GM19099 (cell line): ENCODE results near the gene SARDH.

ENCODE experiments used
- POLR2A ChIP-seq: IDR thresholded peaks from 3 replicates; pipeline ENCODE4 v1.6.1; 2011; ENCODE audit warnings: low read depth; ENCODE audit not compliant: insufficient read length; ENCODE audit errors: extremely low read depth

Gene SARDH

DNA sequence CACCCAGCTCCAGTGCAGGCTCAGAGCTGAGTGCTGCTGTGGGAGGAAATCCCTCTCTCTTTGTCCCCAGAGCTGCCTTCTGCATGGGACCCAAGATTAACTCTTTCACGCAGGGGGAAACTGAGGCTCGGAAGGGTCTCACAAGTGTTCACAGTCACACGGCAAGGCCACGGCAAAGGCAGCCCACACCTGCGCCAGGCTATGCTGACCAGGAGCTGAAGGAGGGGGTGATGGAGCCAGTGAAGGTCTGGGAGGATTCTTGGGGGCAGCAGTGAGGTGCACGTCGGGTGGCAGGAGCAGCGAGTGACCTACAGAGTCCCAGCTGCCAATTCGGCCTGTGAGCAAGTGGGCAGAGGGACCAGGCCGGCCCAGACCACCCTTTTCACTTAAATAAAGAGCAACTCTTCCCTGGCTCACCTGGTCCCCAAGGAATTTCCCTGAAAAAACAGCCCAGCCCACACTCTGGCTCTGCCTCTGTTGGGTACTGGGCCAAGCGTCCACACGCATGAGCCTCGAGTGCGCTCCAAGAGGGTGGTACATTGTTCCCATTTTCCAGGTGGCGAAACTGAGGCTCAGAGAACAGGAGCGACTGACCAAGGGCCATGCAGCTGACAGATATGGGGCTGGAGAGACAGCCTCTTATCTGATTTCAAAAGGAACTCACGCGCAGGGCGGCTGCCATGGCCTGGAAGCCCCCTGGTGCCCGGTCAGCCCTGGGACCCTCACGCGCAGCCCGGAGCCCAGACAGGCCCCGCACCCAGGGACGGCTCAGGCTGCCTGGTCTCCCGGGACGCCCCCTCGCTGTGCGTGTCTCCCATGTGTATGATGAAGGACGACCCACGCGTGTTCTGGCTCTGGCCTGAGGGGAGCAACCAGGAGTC, 28.2 kb downstream of the SARDH start:
- no peak for TF ChIP-seq POLR2A

DNA sequence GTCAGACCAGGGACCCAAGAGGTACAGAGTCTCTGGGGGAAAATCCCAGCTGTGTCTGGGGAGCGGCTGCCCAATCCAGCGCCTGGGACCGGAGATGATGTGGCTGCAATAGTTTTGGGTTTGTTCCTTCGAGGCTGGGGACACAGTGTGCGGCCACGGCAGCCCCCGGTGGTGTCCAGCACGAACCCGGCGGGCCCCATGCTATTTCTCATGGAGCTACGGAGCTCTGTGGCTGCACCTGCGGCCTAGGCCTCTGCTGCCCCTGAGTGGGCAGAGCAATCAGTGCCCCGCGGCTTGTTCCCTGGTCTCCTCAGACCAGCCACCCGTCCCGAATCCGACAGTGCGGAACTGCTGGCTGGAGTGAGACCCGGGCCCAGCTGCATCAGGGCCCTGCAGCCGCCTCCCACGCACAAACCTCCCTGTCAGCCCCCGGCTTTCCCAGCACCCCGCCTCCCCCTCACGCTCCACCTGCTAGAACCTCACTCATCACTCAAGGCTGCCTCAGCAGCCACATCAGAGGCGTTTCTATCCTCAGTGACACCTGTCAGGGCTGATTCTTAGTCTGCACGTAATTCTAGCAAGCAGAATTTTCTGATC, 29.0 kb downstream of the SARDH start:
- no peak for TF ChIP-seq POLR2A

- no peak for TF ChIP-seq POLR2A
These were observed 29.7 kb downstream of the SARDH start for GRCh38 chr9:133708246-133709014.

- TF ChIP-seq POLR2A: no peak
These were observed 30.3 kb downstream of the SARDH start for GRCh38 chr9:133707763-133708245.

- no peak for TF ChIP-seq POLR2A
These were observed 30.9 kb downstream of the SARDH start for GRCh38 chr9:133707065-133707762.

- TF ChIP-seq POLR2A: no peak
These were observed 31.7 kb downstream of the SARDH start for GRCh38 chr9:133706307-133707050.

GRCh38 chr9:133705576-133705975, 32.6 kb downstream of the SARDH start:
- no peak for TF ChIP-seq POLR2A

- TF ChIP-seq POLR2A: no peak
These were observed 33.4 kb downstream of the SARDH start for GRCh38 chr9:133704711-133705181.

GRCh38 chr9:133703591-133704399, 34.4 kb downstream of the SARDH start:
- TF ChIP-seq POLR2A: no peak

DNA sequence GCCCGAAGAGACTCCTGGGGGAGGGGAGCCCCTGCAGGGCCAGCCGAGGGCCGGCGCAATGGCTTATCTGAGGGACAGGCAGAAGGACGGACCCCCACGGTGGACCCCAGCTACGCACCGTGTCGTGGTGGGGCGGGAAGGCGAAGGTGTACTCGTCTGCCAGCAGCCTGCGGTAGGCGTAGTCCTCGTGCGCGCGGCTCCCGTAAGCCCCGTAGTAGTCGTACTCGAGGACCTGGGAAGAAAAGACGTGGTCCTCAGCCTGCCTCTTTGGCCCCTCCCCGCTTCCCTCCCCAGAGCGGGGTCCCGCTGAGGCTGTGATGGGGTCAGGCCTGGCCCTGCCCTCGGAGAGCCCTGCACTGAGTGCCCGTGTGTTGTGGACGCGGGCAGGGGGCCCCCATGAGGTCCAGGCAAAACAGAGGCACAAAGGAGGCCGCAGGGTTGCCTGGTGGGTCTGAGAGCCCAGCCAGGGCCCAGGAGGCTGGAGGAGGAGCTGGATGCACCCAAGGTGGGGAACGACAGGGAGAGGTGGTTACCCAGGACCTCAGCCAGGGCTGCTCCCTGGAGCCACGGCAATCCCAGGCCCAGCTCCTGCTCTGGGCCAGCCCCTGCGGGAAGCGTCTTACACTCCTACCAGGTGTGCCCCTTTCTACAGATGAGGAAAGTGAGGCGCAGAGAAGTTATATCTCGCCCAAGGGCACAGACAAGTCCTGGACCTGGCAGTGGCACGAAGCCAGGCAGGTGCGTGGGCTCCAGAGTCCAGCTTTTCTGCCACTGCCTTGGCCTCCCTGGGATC, 35.2 kb downstream of the SARDH start:
- TF ChIP-seq POLR2A: no peak

DNA sequence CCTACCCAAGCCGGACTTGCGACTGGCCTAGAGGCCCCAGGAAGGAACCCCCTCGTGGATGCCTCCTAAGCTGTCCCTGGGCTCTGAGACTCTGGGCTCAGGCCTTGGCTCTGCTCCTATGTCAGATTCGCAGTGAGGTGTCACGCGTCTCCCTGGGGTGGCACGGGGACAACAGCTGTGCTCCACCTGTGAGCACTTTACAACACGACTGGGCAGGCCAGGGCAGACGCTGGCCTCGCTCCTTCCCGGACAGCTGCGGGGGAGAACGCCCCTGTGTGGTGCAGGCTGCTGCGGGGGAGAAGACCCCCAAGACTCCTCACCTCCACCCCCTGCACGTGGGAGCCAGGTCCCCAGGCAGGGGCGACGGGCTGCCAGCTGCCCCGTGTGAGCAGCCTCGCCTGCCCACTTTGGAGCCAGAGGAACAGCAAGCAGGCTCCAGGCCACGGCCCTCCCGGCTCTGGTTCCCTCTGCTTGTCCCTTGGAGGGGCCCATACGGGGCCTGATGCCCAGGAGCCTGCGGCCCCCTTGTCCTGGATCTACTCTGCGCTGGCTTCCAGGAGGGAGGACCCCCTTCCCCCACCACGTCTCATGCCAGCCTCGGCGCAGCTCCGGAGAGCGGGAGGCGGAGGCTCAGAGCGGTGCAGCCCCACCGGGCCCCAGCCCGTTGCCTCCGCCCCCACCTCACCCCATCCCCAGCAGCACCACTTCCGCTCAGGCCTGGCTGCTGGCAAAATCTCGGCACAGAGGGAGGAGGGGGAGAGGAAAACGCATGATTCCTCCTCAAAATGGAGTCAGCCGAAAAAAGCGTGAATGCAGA, 36.0 kb downstream of the SARDH start:
- no peak for TF ChIP-seq POLR2A
